HepG2 (cell line): ENCODE data around the gene LBR. TPM values are rescaled to one million over a fixed set of nuclear protein-coding genes. Genes with fewer than 3 reads are reported as not detected.

Source experiments
- ERF ChIP-seq: IDR thresholded peaks from 2 replicates; pipeline ENCODE4 v1.6.1; 2018; ENCODE audit warnings: missing biosample characterization, missing genetic modification reagents
- GMEB2 ChIP-seq: IDR thresholded peaks from 2 replicates; pipeline ENCODE4 v1.6.1; 2016; ENCODE audit warnings: missing biosample characterization, missing genetic modification reagents, low read depth
- GPN1 ChIP-seq: sonication (generic); formaldehyde crosslinking; IDR thresholded peaks from 2 replicates; pipeline ENCODE4 v1.5.1; 2020; ENCODE audit warnings: missing genetic modification reagents, borderline replicate concordance
- MED1 ChIP-seq: sonication (generic); formaldehyde crosslinking; IDR thresholded peaks from 2 replicates; pipeline ENCODE4 v1.4.0; 2020; ENCODE audit warnings: missing genetic modification reagents
- NCOR1 ChIP-seq: fragments of 200-600 bp; sonication (generic); IDR thresholded peaks from 2 replicates; pipeline ENCODE4 v1.7.0; 2017; ENCODE audit warnings: antibody characterized with exemption, low read length, borderline replicate concordance
- NR2C2 ChIP-seq: sonication (generic); formaldehyde crosslinking; IDR thresholded peaks from 2 replicates; pipeline ENCODE4 v1.4.0; 2020; ENCODE audit warnings: missing genetic modification reagents, mild to moderate bottlenecking, moderate library complexity, borderline replicate concordance
- RNF2 ChIP-seq: fragments of 450-650 bp; conservative IDR thresholded peaks from 2 replicates; pipeline ENCODE4 v1.6.1; 2016; ENCODE audit warnings: low read depth
- RNF219 ChIP-seq: sonication (generic); formaldehyde crosslinking; IDR thresholded peaks from 2 replicates; pipeline ENCODE4 v1.5.0; 2020; ENCODE audit warnings: mild to moderate bottlenecking, missing genetic modification reagents
- RORA ChIP-seq: sonication (generic); formaldehyde crosslinking; IDR thresholded peaks from 2 replicates; pipeline ENCODE4 v1.5.0; 2020; ENCODE audit warnings: mild to moderate bottlenecking, missing genetic modification reagents, moderate library complexity
- SNAPC2 ChIP-seq: sonication (generic); formaldehyde crosslinking; IDR thresholded peaks from 2 replicates; pipeline ENCODE4 v1.8.1; 2022; ENCODE audit warnings: mild to moderate bottlenecking, missing genetic modification reagents
- SP4 ChIP-seq: sonication (generic); formaldehyde crosslinking; IDR thresholded peaks from 2 replicates; pipeline ENCODE4 v1.8.1; 2023; ENCODE audit warnings: mild to moderate bottlenecking, missing genetic modification reagents
- TCF7L2 ChIP-seq: IDR thresholded peaks from 2 replicates; pipeline ENCODE4 v1.6.1; 2011; ENCODE audit warnings: mild to moderate bottlenecking, low read depth, low read length, moderate library complexity
- TOE1 ChIP-seq: sonication (generic); formaldehyde crosslinking; IDR thresholded peaks from 2 replicates; pipeline ENCODE4 v1.4.0; 2020; ENCODE audit warnings: mild to moderate bottlenecking, missing genetic modification reagents
- ZBTB2 ChIP-seq: sonication (generic); formaldehyde crosslinking; IDR thresholded peaks from 2 replicates; pipeline ENCODE4 v1.8.0; 2022; ENCODE audit warnings: low read depth, missing genetic modification reagents
- ZFX ChIP-seq: sonication (generic); formaldehyde crosslinking; IDR thresholded peaks from 2 replicates; pipeline ENCODE4 v1.4.0; 2020; ENCODE audit warnings: mild to moderate bottlenecking, low read depth, missing genetic modification reagents, moderate library complexity
- ZNF232 ChIP-seq: sonication (generic); formaldehyde crosslinking; IDR thresholded peaks from 2 replicates; pipeline ENCODE4 v1.4.0; 2020; ENCODE audit warnings: missing genetic modification reagents, borderline replicate concordance
- ZNF24 ChIP-seq: fragments of 450-650 bp; IDR thresholded peaks from 2 replicates; pipeline ENCODE4 v1.6.1; 2017; ENCODE audit warnings: antibody characterized with exemption, mild to moderate bottlenecking
- ZNF275 ChIP-seq: sonication (generic); formaldehyde crosslinking; IDR thresholded peaks from 2 replicates; pipeline ENCODE4 v1.8.0; 2022; ENCODE audit warnings: missing genetic modification reagents, mild to moderate bottlenecking, inconsistent platforms, borderline replicate concordance
- ZNF30 ChIP-seq: sonication (generic); formaldehyde crosslinking; IDR thresholded peaks from 2 replicates; pipeline ENCODE4 v1.5.0; 2020; ENCODE audit warnings: mild to moderate bottlenecking, missing genetic modification reagents
- ZNF460 ChIP-seq: sonication (generic); formaldehyde crosslinking; IDR thresholded peaks from 2 replicates; pipeline ENCODE4 v1.5.1; 2020; ENCODE audit warnings: missing genetic modification reagents, mild to moderate bottlenecking, borderline replicate concordance
- ZSCAN12 ChIP-seq: sonication (generic); formaldehyde crosslinking; IDR thresholded peaks from 2 replicates; pipeline ENCODE4 v1.9.0; 2021; ENCODE audit warnings: mild to moderate bottlenecking, missing genetic modification reagents
- ZSCAN21 ChIP-seq: sonication (generic); formaldehyde crosslinking; IDR thresholded peaks from 2 replicates; pipeline ENCODE4 v1.8.0; 2022; ENCODE audit warnings: mild to moderate bottlenecking, missing genetic modification reagents, moderate library complexity, borderline replicate concordance
- polyA plus RNA-seq, 8 experiments: library from polyadenylated mRNA; depleted of rRNA in 3 of 8; stranded (reverse) in 7 of 8; unstranded in 1 of 8; fragments of >200 nt; fragmentation: Illumina TruSeq in 4 of 8; extraction: Trizol in 4 of 8; gene quantifications; 2 replicates each; pipeline versions ENCODE4 v1.2.1 to v1.2.3, GENCODE V29; 2011 to 2016; ENCODE audit warnings: low read depth in 4 of 8, missing spikeins in 1 of 8, mixed read lengths in 1 of 8; ENCODE audit not compliant: insufficient read depth in 1 of 8
- total RNA-seq, 5 experiments: library from RNA; depleted of rRNA; stranded (reverse); fragments of >200 nt; fragmentation: Illumina TruSeq; extraction: Trizol; gene quantifications; 2 replicates each; pipeline ENCODE4 v1.2.3, GENCODE V29; 2016; ENCODE audit warnings: low read depth in 1 of 5

Gene LBR
- total and polyA plus RNA-seq, 2 of the 13 experiments (the other 11 are each of a cell fraction or from before 2014, with no cell fraction given): 38.9 to 76.7 TPM

- TF ChIP-seq RNF219 (no peak), ZNF275 (peak; percentile 61; the same call in 1 of the 2 replicates), SP4 (CRISPR knock-in tag) (no peak), ZNF460 (CRISPR knock-in tag) (no peak; the same call in 1 of the 2 replicates), MED1 (CRISPR knock-in tag) (no peak), TCF7L2 (no peak), ZSCAN21 (CRISPR knock-in tag) (no peak; the same call in 1 of the 2 replicates), RORA (CRISPR knock-in tag) (no peak), SNAPC2 (CRISPR knock-in tag) (peak; percentile 34; the same call in 1 of the 2 replicates), ZNF232 (no peak), RNF2 (no peak), ZNF30 (no peak), NCOR1 (no peak), ZNF24 (no peak), TOE1 (CRISPR knock-in tag) (no peak), ERF (no peak), ZBTB2 (no peak), GPN1 (no peak), ZFX (CRISPR knock-in tag) (peak; percentile 73), ZSCAN12 (CRISPR knock-in tag) (no peak), NR2C2 (CRISPR knock-in tag) (no peak), GMEB2 (CRISPR knock-in tag) (no peak)
Measured at GRCh38 chr1:225427235-225428067, at the start of gene LBR (continued).
